SHP77 (cell line): Measurements from ENCODE around the gene DPM2.
A peak's percentile ranks its signal among the peaks of the same experiment; 100 is the strongest.

Experiments used
- DNase-seq, 2 experiments: peaks; one replicate each; lab custom pipeline; 2025; lab: John Stamatoyannopoulos, UW

The DPM2 gene

GRCh38 chr9:127955294-127956015 is 17.8 kb upstream of the DPM2 start:
- peak; percentile 99 for DNase-seq

DNA sequence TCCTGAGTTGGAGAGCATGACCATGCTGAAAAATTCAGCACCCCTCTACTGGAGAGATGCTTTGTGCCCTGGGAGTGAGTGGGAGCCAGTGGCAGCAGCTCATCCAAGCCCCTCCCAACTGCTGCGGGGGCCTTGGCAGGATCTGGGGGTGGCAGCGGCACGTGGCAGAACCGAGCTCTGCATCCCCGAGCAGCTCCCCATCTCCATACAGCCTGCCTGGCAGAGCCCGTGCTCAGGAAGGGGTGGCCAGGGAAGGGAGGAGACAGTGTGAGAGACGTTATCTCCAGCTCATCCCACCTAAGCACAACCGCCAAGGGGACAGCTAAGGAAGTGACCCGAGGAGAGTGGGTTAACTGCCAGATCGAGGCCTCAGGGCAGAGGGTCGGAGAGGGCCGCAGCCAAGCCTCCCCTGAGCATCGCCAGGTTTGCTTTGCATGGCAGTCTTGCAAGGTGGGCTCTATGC is 17.2 kb upstream of the DPM2 start:
- no peak for DNase-seq

- DNase-seq: no peak
Measured at GRCh38 chr9:127953768-127954505, 16.3 kb upstream of the DPM2 start.

GRCh38 chr9:127953154-127953553 is 15.5 kb upstream of the DPM2 start:
- no peak for DNase-seq

GRCh38 chr9:127950513-127951289 is 13.0 kb upstream of the DPM2 start:
- no peak for DNase-seq

GRCh38 chr9:127949827-127950512 is 12.3 kb upstream of the DPM2 start:
- no peak for DNase-seq

GRCh38 chr9:127947841-127948710 is 10.4 kb upstream of the DPM2 start:
- no peak for DNase-seq

- DNase-seq: no peak
Measured at GRCh38 chr9:127946728-127947127, 9.1 kb upstream of the DPM2 start.

DNA sequence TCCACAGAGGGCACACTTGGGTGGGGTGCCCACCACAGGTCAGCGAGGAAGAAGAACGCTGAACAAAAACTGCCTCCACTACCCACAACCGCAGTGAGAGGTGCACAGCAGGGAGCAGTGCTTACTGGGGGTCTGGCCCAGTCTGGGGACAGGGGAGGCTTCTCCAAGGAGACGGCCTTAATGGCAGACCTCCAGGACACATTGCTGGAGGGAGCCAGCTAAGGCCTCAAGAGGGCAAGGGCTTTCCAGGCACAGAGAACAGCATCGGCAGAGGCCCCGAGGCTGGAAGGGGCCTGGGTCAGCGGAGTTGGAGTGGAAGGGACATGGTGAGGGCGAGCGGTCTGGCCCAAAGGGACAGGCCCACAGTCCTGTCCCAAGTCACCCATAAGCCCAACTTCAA is 8.3 kb upstream of the DPM2 start:
- no peak for DNase-seq

- DNase-seq: no peak
Measured at GRCh38 chr9:127945338-127945737, 7.7 kb upstream of the DPM2 start.

DNA sequence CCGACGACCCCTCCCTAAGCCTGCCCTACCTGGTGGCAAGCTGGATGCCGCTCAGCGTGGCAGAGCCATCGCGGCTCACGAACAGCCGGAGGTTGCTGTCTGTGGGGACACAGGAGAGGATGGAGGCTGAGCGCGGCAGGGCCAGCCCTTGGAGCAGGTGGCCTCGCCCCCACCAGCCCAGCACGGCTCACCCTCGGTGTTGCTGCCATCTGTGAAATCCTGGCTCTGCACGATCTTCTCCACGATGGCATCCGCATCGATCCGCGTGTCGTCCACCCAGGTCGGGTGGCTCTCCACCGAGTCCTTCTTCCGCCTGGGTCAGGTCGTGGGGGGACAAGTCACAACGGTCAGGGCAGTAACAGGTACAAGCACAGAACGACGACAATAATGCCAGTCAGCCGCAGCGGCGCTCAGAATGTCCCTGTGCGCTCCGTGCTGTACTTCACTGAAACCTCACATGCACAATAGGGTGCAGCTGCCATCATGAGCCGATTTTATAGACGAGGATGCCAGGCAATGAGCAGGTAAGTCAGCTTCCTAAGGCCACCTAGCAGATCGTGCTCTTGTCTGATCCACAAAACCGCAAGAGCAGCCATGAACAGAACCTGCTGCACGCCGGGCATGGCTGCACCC is 7.0 kb upstream of the DPM2 start:
- no peak for DNase-seq

GRCh38 chr9:127943731-127944144 is 6.1 kb upstream of the DPM2 start:
- peak; percentile 83 to 89 for DNase-seq

- DNase-seq: no peak
Measured at GRCh38 chr9:127943011-127943662, 5.5 kb upstream of the DPM2 start.

DNA sequence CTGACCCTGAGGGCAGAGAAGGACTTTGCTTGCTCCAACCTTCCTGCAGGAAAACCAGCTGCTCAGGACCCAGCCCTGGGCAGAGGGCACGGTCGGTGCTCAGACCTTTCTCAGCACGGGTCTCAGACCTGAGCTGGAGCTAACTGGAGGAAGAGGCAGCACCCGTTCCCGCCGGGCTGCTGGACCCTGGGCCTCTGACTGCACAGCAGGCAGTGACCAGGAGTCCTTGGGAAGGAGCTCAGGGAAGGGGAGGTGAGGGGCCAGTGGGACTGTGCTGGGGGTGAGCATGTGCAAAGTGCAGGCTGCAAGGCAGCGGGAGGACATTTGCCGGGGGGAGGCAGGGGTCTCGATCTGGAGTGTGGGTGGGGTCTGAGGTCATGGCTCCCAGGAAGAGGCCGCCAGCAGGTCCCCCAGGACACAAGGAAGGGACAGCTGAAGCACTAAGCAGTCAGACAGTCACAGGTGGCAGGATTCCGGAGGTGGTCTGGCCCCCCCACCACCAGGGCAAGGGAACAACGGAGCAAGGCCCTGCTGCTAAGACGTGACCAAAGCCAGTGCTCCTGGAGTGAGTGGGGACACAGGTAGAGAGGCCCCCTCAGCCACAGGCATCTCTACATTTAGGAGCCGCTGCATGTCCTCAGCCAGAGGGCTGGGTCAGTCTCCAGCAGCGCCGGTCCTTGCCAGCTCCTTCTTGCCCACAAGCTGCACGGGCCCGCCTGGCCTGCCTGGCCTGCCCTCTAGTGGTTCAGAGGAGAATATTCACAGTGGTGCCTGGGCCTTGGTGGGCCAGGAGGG is 4.8 kb upstream of the DPM2 start:
- DNase-seq: peak; percentile 58 to 66

DNA sequence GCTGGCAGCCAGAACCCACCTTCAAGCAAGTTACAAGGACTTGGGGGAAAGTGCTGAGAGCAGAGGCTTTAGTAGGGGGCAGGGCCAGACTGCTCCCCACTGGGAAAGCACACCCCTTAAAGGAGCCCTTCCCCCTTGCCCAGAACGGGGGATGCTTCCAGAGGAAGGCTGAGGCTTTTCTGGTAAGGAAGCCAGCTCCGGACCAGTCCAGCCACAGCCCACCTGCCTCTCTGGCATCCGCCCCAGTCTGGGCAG is 4.2 kb upstream of the DPM2 start:
- peak in 1 of 2 experiments; percentile 24 for DNase-seq

GRCh38 chr9:127941062-127941960 is 3.7 kb upstream of the DPM2 start:
- DNase-seq: no peak

- no peak for DNase-seq
Measured at GRCh38 chr9:127940593-127940992, 2.9 kb upstream of the DPM2 start.

DNA sequence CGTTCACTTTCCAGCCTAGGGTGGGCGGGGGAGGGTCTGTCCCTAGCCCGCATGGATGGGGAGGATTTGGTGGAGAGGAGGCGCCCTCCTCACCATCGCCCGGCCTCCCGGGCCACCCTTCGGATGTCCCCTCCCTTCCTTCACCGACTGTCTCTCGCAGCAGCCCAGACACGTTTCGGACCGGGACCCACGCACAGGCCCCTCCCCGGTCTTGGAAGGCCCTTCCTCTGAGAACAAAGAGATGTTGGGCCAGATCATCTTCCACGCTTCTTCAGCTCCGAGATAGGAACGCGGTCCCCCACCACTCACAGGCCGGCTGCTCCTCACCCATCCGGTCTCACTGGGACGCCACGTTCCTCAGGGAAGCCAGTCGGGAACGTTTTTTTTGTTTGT is 640 bp upstream of the DPM2 start:
- DNase-seq: no peak

GRCh38 chr9:127937056-127937387 is 632 bp downstream of the DPM2 start:
- no peak for DNase-seq
